Heart left ventricle (tissue), 13 donors: Measurements from ENCODE around the gene C10orf143.

Experiments used
- POLR2A ChIP-seq, 2 donors: fragments of 450-650 bp; IDR thresholded peaks; one replicate each; pipeline ENCODE4 v1.6.1; 2017; ENCODE audit warnings: antibody characterized with exemption in 2 of 2, mild to moderate bottlenecking in 2 of 2, moderate library complexity in 2 of 2
- TF ChIP-seq, protein P1 (sequence below), 12 donors: fragments of 200-600 bp; sonication (generic) in 4 of 12; IDR thresholded peaks; one replicate each; pipeline versions ENCODE4 v1.5.0 to v1.8.0; 2018 to 2022; ENCODE audit warnings: antibody characterized with exemption in 12 of 12, mild to moderate bottlenecking in 5 of 12
- donor health status: ischemic (EF 13 %, LVEDD 7.1; RV severe dilation, severe dysfunction).
- donor health status: DM: no; HTN: yes; CAD: no.
- donor health status: DM: no; HTN: no; CAD: no.
- donor health status: ischemic (EF 25% LVEDD 6.9; RV normal size, moderate dysfunction).
- donor health status: ischemic (EF 25% LVEDD 5.7; RV mildly dilated, moderate dysfunction).
- donor health status: ischemic (EF 35%, LVEDD 5.7; RV mildly dilated, moderate dysfunction).
- donor health status: nonischemic (EF 11% LVEDD 7.7; RV severe dilation, severe dysfunction).
- donor health status: DM: yes; HTN: yes; CAD: no.
- donor health status: PGD.
- donor health status: ischemic (EF 29% LVEDD 5.4; RV normal size, mild dysfunction).
- donor health status: nonischemic (EF 23%, LVEDD 6.1; RV moderate dilation, normal function).

GRCh38 chr10:130037169-130037661, 73.4 kb downstream of the C10orf143 start:
- TF ChIP-seq POLR2A (IDR thresholded peaks at IDR 0.05) = no peak
- TF ChIP-seq, protein P1, sequence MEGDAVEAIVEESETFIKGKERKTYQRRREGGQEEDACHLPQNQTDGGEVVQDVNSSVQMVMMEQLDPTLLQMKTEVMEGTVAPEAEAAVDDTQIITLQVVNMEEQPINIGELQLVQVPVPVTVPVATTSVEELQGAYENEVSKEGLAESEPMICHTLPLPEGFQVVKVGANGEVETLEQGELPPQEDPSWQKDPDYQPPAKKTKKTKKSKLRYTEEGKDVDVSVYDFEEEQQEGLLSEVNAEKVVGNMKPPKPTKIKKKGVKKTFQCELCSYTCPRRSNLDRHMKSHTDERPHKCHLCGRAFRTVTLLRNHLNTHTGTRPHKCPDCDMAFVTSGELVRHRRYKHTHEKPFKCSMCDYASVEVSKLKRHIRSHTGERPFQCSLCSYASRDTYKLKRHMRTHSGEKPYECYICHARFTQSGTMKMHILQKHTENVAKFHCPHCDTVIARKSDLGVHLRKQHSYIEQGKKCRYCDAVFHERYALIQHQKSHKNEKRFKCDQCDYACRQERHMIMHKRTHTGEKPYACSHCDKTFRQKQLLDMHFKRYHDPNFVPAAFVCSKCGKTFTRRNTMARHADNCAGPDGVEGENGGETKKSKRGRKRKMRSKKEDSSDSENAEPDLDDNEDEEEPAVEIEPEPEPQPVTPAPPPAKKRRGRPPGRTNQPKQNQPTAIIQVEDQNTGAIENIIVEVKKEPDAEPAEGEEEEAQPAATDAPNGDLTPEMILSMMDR (IDR thresholded peaks at IDR 0.05) = no peak
